ENCODE data around the gene CAMK1D.
A peak's percentile ranks its signal among the peaks of the same experiment; 100 is the strongest.

CAMK1D gene

GRCh38 chr10:12566161-12567115 lies 217.1 kb downstream of the CAMK1D start:
- DNase-seq = no peak

GRCh38 chr10:12568391-12569009 lies 219.2 kb downstream of the CAMK1D start:
- DNase-seq = no peak

GRCh38 chr10:12572281-12572680 lies 222.9 kb downstream of the CAMK1D start:
- DNase-seq = no peak

GRCh38 chr10:12577610-12578009 lies 228.3 kb downstream of the CAMK1D start:
- no peak for DNase-seq

GRCh38 chr10:12579954-12580858 lies 230.9 kb downstream of the CAMK1D start:
- no peak for DNase-seq

- no peak for DNase-seq
Measured at GRCh38 chr10:12583891-12584595, 234.7 kb downstream of the CAMK1D start.

GRCh38 chr10:12586741-12587140 lies 237.4 kb downstream of the CAMK1D start:
- no peak for DNase-seq

- no peak for DNase-seq
Measured at GRCh38 chr10:12587451-12587888, 238.1 kb downstream of the CAMK1D start.

GRCh38 chr10:12588091-12588860 lies 238.9 kb downstream of the CAMK1D start:
- DNase-seq = peak; percentile 31

- no peak for DNase-seq
Measured at GRCh38 chr10:12589291-12589690, 239.9 kb downstream of the CAMK1D start.

GRCh38 chr10:12589791-12590190 lies 240.4 kb downstream of the CAMK1D start:
- DNase-seq = no peak

- DNase-seq = no peak
Measured at GRCh38 chr10:12590675-12591659, 241.6 kb downstream of the CAMK1D start.

GRCh38 chr10:12592967-12593366 lies 243.6 kb downstream of the CAMK1D start:
- no peak for DNase-seq

GRCh38 chr10:12594448-12594944 lies 245.1 kb downstream of the CAMK1D start:
- DNase-seq = peak; percentile 48

- DNase-seq = no peak
Measured at GRCh38 chr10:12595936-12596576, 246.7 kb downstream of the CAMK1D start.

- DNase-seq = no peak
Measured at GRCh38 chr10:12597176-12597575, 247.8 kb downstream of the CAMK1D start.

GRCh38 chr10:12597788-12598765 lies 248.7 kb downstream of the CAMK1D start:
- no peak for DNase-seq

GRCh38 chr10:12600652-12601051 lies 251.3 kb downstream of the CAMK1D start:
- DNase-seq = no peak

Data from CD4-positive, alpha-beta T cell treated with Interleukin-17A for 1 hour (primary cell).